Measurements from ENCODE around the gene MLN.

The MLN gene

DNA sequence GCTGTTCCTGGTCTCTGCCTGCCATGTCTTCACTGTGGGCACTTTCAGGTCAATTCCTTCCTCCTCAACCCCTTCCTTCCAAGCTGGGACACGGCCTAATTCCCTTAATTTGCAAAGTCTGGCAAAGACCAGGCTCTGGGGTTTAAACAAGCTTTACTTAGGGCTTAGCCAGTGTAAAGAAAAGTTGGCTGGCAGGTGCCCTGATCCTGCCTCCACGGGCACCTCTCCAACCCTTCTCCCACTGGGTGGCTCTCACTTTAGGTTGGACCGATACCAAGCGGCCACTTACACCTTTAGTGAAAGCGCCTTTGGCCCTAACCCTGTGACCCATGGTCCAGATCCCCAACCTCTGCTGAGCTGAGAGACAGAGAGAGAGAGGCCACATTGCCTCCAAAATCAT lies 13.7 kb upstream of the MLN start:
- Histone ChIP-seq H3K27ac (ENCODE audit: low read depth, low read length, poor library complexity, severe bottlenecking) (no peak overlapping the region), H3F3A (ENCODE audit: insufficient read depth, low read length) (no peaks in the 10 kb centered on the region), H3K36me3 (ENCODE audit: insufficient read depth, low read length) (no peaks in the 10 kb centered on the region), H3K9me3 (ENCODE audit: low read length) (no peaks in the 10 kb centered on the region), H3K27me3 (ENCODE audit: insufficient read depth, low read length) (0 out of 2 replicates have a peak, but pooled peaks cover 8% of the 10 kb centered on the region), H4K20me1 (ENCODE audit: insufficient read depth, low read length) (no peaks in the 10 kb centered on the region), H3K9me2 (ENCODE audit: low read depth, low read length) (no peaks in the 10 kb centered on the region), H3K79me2 (ENCODE audit: insufficient read depth, low read length) (no peaks in the 10 kb centered on the region), H2AFZ (ENCODE audit: low read length) (no peak overlapping the region), H3K4me3 (ENCODE audit: low read depth, low read length, poor library complexity, severe bottlenecking) (no peak overlapping the region), H3K4me2 (ENCODE audit: low read length) (no peak overlapping the region), H3K9ac (ENCODE audit: low read length) (no peak overlapping the region), H3K4me1 (ENCODE audit: insufficient read depth, low read length, severe bottlenecking) (no peaks in the 10 kb centered on the region)
- TF ChIP-seq, protein P1, sequence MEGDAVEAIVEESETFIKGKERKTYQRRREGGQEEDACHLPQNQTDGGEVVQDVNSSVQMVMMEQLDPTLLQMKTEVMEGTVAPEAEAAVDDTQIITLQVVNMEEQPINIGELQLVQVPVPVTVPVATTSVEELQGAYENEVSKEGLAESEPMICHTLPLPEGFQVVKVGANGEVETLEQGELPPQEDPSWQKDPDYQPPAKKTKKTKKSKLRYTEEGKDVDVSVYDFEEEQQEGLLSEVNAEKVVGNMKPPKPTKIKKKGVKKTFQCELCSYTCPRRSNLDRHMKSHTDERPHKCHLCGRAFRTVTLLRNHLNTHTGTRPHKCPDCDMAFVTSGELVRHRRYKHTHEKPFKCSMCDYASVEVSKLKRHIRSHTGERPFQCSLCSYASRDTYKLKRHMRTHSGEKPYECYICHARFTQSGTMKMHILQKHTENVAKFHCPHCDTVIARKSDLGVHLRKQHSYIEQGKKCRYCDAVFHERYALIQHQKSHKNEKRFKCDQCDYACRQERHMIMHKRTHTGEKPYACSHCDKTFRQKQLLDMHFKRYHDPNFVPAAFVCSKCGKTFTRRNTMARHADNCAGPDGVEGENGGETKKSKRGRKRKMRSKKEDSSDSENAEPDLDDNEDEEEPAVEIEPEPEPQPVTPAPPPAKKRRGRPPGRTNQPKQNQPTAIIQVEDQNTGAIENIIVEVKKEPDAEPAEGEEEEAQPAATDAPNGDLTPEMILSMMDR (IDR thresholded peaks at IDR 0.05; ENCODE audit: low read length): no peak
- TF ChIP-seq EZH2 (IDR thresholded peaks at IDR 0.05; ENCODE audit: borderline replicate concordance, low read length): no peak

DNA sequence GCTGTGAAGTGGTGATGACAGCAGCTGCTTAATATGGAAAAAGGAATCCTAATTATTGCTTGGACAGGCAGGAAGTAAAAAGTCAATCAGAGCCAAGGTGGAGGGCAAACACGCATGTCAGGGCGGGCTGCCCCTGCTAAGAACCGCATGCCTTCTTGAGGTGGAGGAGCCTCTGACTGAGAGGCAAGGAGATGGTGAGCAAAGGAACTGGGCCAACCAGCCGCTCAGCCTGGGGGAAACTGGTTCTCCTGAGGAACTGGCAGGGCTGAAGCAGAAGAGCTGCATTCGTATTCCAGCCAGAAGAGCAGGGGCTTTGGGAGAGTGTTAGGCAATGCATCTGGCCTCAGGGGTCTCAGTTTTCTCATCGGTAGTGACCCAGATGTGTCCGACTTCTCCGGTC lies 13.1 kb upstream of the MLN start:
- Histone ChIP-seq H3F3A (ENCODE audit: insufficient read depth, low read length) (no peaks in the 10 kb centered on the region), H3K9me3 (ENCODE audit: low read length) (no peaks in the 10 kb centered on the region), H3K79me2 (ENCODE audit: insufficient read depth, low read length) (no peaks in the 10 kb centered on the region), H3K9ac (ENCODE audit: low read length) (no peak overlapping the region), H3K27me3 (ENCODE audit: insufficient read depth, low read length) (0 out of 2 replicates have a peak, but pooled peaks cover 8% of the 10 kb centered on the region), H3K4me3 (ENCODE audit: low read depth, low read length, poor library complexity, severe bottlenecking) (no peak overlapping the region), H3K27ac (ENCODE audit: low read depth, low read length, poor library complexity, severe bottlenecking) (no peak overlapping the region), H3K4me2 (ENCODE audit: low read length) (no peak overlapping the region), H3K9me2 (ENCODE audit: low read depth, low read length) (no peaks in the 10 kb centered on the region), H4K20me1 (ENCODE audit: insufficient read depth, low read length) (no peaks in the 10 kb centered on the region), H2AFZ (ENCODE audit: low read length) (no peak overlapping the region), H3K4me1 (ENCODE audit: insufficient read depth, low read length, severe bottlenecking) (no peaks in the 10 kb centered on the region), H3K36me3 (ENCODE audit: insufficient read depth, low read length) (no peaks in the 10 kb centered on the region)
- TF ChIP-seq, protein P1 (IDR thresholded peaks at IDR 0.05; ENCODE audit: low read length): no peak
- no peak for TF ChIP-seq EZH2 (IDR thresholded peaks at IDR 0.05; ENCODE audit: borderline replicate concordance, low read length)

DNA sequence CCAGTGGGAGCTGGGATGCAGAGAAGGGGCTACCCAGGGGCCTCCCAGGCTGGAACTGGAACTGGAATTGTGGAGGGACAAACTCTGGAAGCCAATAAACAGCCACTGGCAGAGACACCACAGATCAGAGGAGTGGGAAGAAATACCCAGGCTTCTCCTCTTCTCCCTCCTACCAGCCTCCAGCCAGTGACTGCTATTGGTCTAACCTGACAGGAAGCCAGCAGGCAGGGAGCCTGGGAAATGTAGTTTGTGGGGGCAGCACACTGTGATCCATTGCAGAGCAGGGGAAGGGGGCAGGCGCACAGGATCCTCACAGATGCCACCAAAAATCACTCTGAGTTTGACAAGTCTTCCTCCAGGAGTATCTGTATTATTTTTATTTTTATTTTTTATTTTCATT lies 12.1 kb upstream of the MLN start:
- H3F3A ChIP-seq (ENCODE audit: insufficient read depth, low read length): no peaks in the 10 kb centered on the region
- H3K27ac ChIP-seq (ENCODE audit: low read depth, low read length, poor library complexity, severe bottlenecking): no peak overlapping the region
- no peak overlapping the region for H3K4me2 ChIP-seq (ENCODE audit: low read length)
- no peaks in the 10 kb centered on the region for H3K4me1 ChIP-seq (ENCODE audit: insufficient read depth, low read length, severe bottlenecking)
- TF ChIP-seq, protein P1 (IDR thresholded peaks at IDR 0.05; ENCODE audit: low read length): no peak
- no peak for TF ChIP-seq EZH2 (IDR thresholded peaks at IDR 0.05; ENCODE audit: borderline replicate concordance, low read length)
- no peaks in the 10 kb centered on the region for H3K9me3 ChIP-seq (ENCODE audit: low read length)
- H3K9ac ChIP-seq (ENCODE audit: low read length): no peak overlapping the region
- H3K27me3 ChIP-seq (ENCODE audit: insufficient read depth, low read length): 0 out of 2 replicates have a peak, but pooled peaks cover 3% of the 10 kb centered on the region
- no peak overlapping the region for H2AFZ ChIP-seq (ENCODE audit: low read length)
- no peaks in the 10 kb centered on the region for H3K9me2 ChIP-seq (ENCODE audit: low read depth, low read length)
- no peaks in the 10 kb centered on the region for H4K20me1 ChIP-seq (ENCODE audit: insufficient read depth, low read length)
- no peaks in the 10 kb centered on the region for H3K36me3 ChIP-seq (ENCODE audit: insufficient read depth, low read length)
- no peaks in the 10 kb centered on the region for H3K79me2 ChIP-seq (ENCODE audit: insufficient read depth, low read length)
- H3K4me3 ChIP-seq (ENCODE audit: low read depth, low read length, poor library complexity, severe bottlenecking): no peak overlapping the region
